Measurements from ENCODE around the gene AKR7A2.

- no peak for TF ChIP-seq POLR2AphosphoS5 (IDR thresholded peaks at IDR 0.05; ENCODE audit: low read depth, low read length)
- TF ChIP-seq TAF1 (IDR thresholded peaks at IDR 0.05; ENCODE audit: borderline replicate concordance, insufficient read depth, low read length), result no peak
- TF ChIP-seq SIN3A (IDR thresholded peaks at IDR 0.05; ENCODE audit: borderline replicate concordance, insufficient read depth, low read length), result no peak
These were observed 29.5 kb upstream of the AKR7A2 start for GRCh38 chr1:19341201-19342061.
